ENCODE data around the gene ITIH1. TPM values are rescaled to one million over a fixed set of nuclear protein-coding genes. Genes with fewer than 3 reads are reported as not detected.

ITIH1 gene
- total RNA-seq, 1 experiment from 2014 or later: not detected

DNA sequence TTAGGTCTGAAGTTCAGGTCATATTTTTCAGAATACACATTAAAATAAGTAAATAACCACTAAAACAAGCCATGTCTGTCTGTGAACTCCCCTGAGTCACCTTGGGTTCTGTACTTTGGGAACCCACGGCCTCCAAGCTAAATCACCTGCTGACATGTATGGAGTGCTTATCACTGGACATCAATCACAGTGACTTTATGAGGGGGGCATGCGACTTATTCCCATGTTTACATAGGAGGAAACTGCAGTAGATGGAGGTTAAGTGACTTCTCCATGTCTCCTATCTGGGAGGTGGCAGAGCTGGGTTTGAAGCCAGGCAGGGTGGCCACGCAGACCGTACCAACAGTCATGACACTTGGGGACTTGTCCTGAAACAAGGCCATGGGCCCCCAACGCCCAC is 45.0 kb downstream of the ITIH1 start:
- CTCF ChIA-PET: no interaction called here
- H3K27me3 Mint-ChIP-seq (ENCODE audit: insufficient read depth, unreplicated experiment): no peaks in the 10 kb centered on the region
- no peaks in the 10 kb centered on the region for H3K36me3 Mint-ChIP-seq (ENCODE audit: insufficient read depth, unreplicated experiment)
- POLR2A ChIA-PET: no interaction called here
- intact Hi-C loops (cut with micrococcal nuclease; ENCODE audit: unreplicated experiment): no loop called here
- BruUV-seq (replicated peaks): no TSS peak
- H3K4me3 ChIP-seq (ENCODE audit: low read depth, low read length): no peak overlapping the region
- H3K4me1 ChIP-seq: no peaks in the 10 kb centered on the region
- no peaks in the 10 kb centered on the region for H3K27me3 ChIP-seq (replicated peaks; ENCODE audit: control insufficient read depth, insufficient read depth, low read length)
- TF ChIP-seq, protein P1, sequence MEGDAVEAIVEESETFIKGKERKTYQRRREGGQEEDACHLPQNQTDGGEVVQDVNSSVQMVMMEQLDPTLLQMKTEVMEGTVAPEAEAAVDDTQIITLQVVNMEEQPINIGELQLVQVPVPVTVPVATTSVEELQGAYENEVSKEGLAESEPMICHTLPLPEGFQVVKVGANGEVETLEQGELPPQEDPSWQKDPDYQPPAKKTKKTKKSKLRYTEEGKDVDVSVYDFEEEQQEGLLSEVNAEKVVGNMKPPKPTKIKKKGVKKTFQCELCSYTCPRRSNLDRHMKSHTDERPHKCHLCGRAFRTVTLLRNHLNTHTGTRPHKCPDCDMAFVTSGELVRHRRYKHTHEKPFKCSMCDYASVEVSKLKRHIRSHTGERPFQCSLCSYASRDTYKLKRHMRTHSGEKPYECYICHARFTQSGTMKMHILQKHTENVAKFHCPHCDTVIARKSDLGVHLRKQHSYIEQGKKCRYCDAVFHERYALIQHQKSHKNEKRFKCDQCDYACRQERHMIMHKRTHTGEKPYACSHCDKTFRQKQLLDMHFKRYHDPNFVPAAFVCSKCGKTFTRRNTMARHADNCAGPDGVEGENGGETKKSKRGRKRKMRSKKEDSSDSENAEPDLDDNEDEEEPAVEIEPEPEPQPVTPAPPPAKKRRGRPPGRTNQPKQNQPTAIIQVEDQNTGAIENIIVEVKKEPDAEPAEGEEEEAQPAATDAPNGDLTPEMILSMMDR (IDR thresholded peaks at IDR 0.05; ENCODE audit: insufficient read depth in 1 of 2, low read depth in 1 of 2, low read length in 1 of 2, severe bottlenecking in 1 of 2, unreplicated experiment in 1 of 2): no peak
- H3K36me3 ChIP-seq (ENCODE audit: control insufficient read depth, insufficient read depth, low read length): no peaks in the 10 kb centered on the region
- H3K4me1 Mint-ChIP-seq (ENCODE audit: low read depth, unreplicated experiment): peaks cover 6% of the 10 kb centered on the region
- DNase-seq: no peak
- H3K9me3 ChIP-seq: no peaks in the 10 kb centered on the region
- no peak overlapping the region for H3K4me3 Mint-ChIP-seq (ENCODE audit: unreplicated experiment)
- no peaks in the 10 kb centered on the region for H3K9me3 Mint-ChIP-seq (ENCODE audit: unreplicated experiment)
- H3K27ac Mint-ChIP-seq (ENCODE audit: unreplicated experiment): no peak overlapping the region

DNA sequence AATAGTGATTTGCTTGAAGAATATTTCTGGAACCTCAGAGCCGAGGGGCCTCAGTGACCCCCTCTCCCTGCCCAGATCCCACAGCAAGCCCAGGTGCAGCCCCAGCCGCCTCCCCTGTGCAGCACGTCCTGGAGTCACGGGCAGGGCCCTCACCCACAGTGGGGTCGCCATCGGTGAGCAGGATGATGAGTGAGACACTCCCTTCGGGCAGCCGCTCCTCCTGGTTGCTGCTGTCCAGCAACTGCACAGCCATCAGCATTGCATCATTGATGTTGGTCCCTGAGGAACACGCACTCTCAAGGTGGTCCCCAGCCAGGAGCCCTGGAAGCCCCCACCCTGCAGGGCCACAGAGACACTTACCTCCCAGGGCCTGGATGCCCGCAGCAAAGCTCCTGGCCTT is 46.6 kb downstream of the ITIH1 start:
- Histone ChIP-seq H3K4me1 (no peaks in the 10 kb centered on the region), H3K9me3 (no peaks in the 10 kb centered on the region), H3K36me3 (ENCODE audit: control insufficient read depth, insufficient read depth, low read length) (no peaks in the 10 kb centered on the region), H3K27me3 (replicated peaks; ENCODE audit: control insufficient read depth, insufficient read depth, low read length) (no peaks in the 10 kb centered on the region), H3K4me3 (ENCODE audit: low read depth, low read length) (no peak overlapping the region)
- intact Hi-C loops (cut with micrococcal nuclease; ENCODE audit: unreplicated experiment): no loop called here
- H3K4me1 Mint-ChIP-seq (ENCODE audit: low read depth, unreplicated experiment): peaks cover 11% of the 10 kb centered on the region
- H3K9me3 Mint-ChIP-seq (ENCODE audit: unreplicated experiment): no peaks in the 10 kb centered on the region
- TF ChIP-seq, protein P1 (IDR thresholded peaks at IDR 0.05; ENCODE audit: insufficient read depth in 1 of 2, low read depth in 1 of 2, low read length in 1 of 2, severe bottlenecking in 1 of 2, unreplicated experiment in 1 of 2): no peak
- H3K27ac Mint-ChIP-seq (ENCODE audit: unreplicated experiment): no peak overlapping the region
- no peak for DNase-seq
- BruUV-seq (replicated peaks): no TSS peak
- H3K36me3 Mint-ChIP-seq (ENCODE audit: insufficient read depth, unreplicated experiment): no peaks in the 10 kb centered on the region
- ChIA-PET CTCF (no interaction called here), POLR2A (no interaction called here)
- no peak overlapping the region for H3K4me3 Mint-ChIP-seq (ENCODE audit: unreplicated experiment)
- no peaks in the 10 kb centered on the region for H3K27me3 Mint-ChIP-seq (ENCODE audit: insufficient read depth, unreplicated experiment)

DNA sequence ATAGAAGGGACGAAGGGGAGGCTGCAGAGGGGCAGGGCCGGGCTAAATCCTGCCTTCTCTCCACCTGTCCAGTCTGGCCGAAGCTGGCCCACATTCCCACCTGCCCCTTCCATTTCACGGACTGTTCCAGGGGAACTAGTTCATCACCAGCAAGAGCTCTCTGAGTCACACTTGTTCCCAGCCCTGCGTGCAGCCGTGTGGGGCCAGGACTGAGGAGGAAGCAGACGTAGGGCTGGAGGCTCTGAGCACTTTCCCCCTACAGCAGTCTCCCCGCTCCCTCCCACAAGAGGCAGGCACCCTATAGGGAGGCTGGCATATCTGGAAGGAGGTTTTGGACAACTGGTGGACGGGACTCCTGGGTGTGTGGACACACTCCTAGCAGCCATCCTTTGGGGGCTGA is 50.0 kb downstream of the ITIH1 start:
- Histone ChIP-seq H3K9me3 (no peaks in the 10 kb centered on the region), H3K27me3 (replicated peaks; ENCODE audit: control insufficient read depth, insufficient read depth, low read length) (no peaks in the 10 kb centered on the region), H3K36me3 (ENCODE audit: control insufficient read depth, insufficient read depth, low read length) (no peaks in the 10 kb centered on the region), H3K4me1 (no peaks in the 10 kb centered on the region), H3K4me3 (ENCODE audit: low read depth, low read length) (no peak overlapping the region)
- Mint-ChIP-seq H3K4me3 (ENCODE audit: unreplicated experiment) (no peak overlapping the region), H3K27ac (ENCODE audit: unreplicated experiment) (no peak overlapping the region), H3K9me3 (ENCODE audit: unreplicated experiment) (no peaks in the 10 kb centered on the region), H3K4me1 (ENCODE audit: low read depth, unreplicated experiment) (peaks cover 5% of the 10 kb centered on the region), H3K27me3 (ENCODE audit: insufficient read depth, unreplicated experiment) (no peaks in the 10 kb centered on the region), H3K36me3 (ENCODE audit: insufficient read depth, unreplicated experiment) (no peaks in the 10 kb centered on the region)
- BruUV-seq (replicated peaks): no TSS peak
- DNase-seq: no peak
- intact Hi-C loops (cut with micrococcal nuclease; ENCODE audit: unreplicated experiment): no loop called here
- TF ChIP-seq, protein P1 (IDR thresholded peaks at IDR 0.05; ENCODE audit: insufficient read depth in 1 of 2, low read depth in 1 of 2, low read length in 1 of 2, severe bottlenecking in 1 of 2, unreplicated experiment in 1 of 2): no peak
- CTCF ChIA-PET: no interaction called here
- POLR2A ChIA-PET: no interaction called here

Data from Caco-2 (cell line).